GM12865 (cell line): ENCODE measurements around the gene ACLY.

ENCODE experiments used
- DNase-seq: peaks from one replicate; pipeline ENCODE4 v3.0.0; 2010; ENCODE audit warnings: low read depth
- H3K4me3 ChIP-seq: 2 replicates; pipeline ENCODE4 v1.5.1; 2011; ENCODE audit warnings: mild to moderate bottlenecking, low read depth, low read length, control low read depth
- TF ChIP-seq, protein P1 (sequence below): IDR thresholded peaks from 2 replicates; pipeline ENCODE4 v1.5.1; 2011; ENCODE audit warnings: low read length, control low read depth, low read depth, inconsistent platforms; ENCODE audit not compliant: insufficient read depth; ENCODE audit errors: missing control alignments

ACLY gene

DNA sequence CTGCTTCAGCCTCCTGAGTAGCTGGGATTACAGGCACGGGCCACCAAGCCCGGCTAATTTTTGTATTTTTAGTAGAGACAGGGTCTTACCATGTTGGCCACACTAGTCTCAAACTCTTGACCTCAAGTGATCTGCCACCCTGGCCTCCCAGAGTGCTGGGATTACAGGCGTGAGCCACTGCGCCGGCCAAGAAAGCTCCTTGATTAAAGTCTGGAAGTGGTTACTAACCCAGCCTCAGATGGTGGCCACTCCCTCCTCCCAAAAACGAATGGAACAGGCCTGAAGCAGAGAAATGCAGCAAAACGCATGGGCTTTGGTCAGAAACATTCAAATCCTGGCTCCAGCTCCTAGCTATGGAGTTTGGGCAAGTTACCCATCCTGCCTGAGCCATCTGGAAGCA is 94.7 kb downstream of the ACLY start:
- DNase-seq, result no peak
- H3K4me3 ChIP-seq, result no peak overlapping the region
- TF ChIP-seq, protein P1, sequence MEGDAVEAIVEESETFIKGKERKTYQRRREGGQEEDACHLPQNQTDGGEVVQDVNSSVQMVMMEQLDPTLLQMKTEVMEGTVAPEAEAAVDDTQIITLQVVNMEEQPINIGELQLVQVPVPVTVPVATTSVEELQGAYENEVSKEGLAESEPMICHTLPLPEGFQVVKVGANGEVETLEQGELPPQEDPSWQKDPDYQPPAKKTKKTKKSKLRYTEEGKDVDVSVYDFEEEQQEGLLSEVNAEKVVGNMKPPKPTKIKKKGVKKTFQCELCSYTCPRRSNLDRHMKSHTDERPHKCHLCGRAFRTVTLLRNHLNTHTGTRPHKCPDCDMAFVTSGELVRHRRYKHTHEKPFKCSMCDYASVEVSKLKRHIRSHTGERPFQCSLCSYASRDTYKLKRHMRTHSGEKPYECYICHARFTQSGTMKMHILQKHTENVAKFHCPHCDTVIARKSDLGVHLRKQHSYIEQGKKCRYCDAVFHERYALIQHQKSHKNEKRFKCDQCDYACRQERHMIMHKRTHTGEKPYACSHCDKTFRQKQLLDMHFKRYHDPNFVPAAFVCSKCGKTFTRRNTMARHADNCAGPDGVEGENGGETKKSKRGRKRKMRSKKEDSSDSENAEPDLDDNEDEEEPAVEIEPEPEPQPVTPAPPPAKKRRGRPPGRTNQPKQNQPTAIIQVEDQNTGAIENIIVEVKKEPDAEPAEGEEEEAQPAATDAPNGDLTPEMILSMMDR, result no peak

DNA sequence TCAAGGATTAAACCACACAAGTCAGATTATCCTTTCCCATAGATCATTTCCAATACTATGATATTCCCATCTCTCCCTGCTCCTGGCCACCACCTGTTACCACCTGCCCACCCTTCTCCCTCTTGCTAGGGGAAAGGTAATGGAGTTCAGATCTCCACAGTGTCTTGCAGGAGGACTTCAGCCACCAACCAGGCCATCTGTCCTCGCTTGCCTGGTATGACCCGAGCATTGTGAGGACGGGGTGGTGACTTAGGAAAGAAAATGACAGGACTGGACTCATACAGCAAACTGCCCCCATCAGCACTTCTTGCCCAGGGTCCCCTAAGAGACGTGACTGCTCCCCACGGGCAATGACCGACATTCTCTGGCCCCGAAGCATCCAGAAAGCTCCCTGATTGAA is 95.2 kb downstream of the ACLY start:
- DNase-seq, result no peak
- TF ChIP-seq, protein P1, result no peak
- no peak overlapping the region for H3K4me3 ChIP-seq

DNA sequence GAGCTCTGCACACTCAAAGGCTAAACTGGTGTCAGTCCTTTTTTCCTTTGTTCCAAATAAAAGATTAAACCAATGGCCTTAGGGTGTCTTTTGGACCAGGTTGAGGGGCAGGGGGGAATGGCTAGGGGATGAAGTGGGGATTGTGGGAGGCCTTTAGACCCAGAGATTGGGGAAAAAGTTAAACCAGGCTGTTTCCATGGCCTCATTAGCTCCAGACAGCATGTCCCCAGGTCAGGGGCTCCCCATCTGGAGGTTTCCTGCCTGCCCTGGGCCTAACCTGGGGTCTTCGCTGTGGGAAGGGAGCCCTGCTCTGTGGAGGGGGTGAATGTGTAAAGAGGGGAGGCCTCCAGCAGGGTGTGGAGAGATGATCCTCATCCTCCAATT is 95.6 kb downstream of the ACLY start:
- no peak for DNase-seq
- TF ChIP-seq, protein P1, result no peak
- H3K4me3 ChIP-seq, result no peak overlapping the region

DNA sequence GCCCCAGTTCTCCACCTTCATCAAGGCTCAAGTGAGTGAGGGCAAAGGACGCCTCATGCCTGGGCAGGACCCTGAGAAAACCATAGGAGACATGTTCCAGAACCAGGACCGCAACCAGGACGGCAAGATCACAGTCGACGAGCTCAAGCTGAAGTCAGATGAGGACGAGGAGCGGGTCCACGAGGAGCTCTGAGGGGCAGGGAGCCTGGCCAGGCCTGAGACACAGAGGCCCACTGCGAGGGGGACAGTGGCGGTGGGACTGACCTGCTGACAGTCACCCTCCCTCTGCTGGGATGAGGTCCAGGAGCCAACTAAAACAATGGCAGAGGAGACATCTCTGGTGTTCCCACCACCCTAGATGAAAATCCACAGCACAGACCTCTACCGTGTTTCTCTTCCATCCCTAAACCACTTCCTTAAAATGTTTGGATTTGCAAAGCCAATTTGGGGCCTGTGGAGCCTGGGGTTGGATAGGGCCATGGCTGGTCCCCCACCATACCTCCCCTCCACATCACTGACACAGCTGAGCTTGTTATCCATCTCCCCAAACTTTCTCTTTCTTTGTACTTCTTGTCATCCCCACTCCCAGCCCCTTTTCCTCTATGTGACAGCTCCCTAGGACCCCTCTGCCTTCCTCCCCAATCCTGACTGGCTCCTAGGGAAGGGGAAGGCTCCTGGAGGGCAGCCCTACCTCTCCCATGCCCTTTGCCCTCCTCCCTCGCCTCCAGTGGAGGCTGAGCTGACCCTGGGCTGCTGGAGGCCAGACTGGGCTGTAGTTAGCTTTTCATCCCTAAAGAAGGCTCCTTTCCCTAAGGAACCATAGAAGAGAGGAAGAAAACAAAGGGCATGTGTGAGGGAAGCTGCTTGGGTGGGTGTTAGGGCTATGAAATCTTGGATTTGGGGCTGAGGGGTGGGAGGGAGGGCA is 96.3 kb downstream of the ACLY start:
- TF ChIP-seq, protein P1, result no peak
- DNase-seq, result no peak
- H3K4me3 ChIP-seq, result no peak overlapping the region

DNA sequence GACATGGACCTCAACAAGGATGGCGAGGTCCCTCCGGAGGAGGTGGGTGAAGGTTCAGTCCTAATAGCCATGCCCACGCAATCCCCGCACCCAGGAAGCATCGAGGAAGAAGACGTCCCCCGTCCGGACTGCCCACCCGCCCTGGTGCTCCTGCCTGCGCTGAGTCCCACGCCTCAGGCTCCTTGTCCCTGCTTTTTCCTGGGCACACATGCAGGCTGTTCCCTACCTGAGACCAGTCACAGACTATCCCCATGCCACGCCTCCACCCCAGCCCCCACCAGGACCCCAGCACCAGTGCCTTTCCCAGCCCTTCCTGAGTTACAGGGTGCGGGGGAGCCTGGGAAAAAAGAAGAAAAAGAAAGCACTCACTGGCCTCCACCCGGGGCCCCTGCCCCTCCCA is 97.0 kb downstream of the ACLY start:
- DNase-seq, result no peak
- TF ChIP-seq, protein P1, result no peak
- H3K4me3 ChIP-seq, result no peak overlapping the region

DNA sequence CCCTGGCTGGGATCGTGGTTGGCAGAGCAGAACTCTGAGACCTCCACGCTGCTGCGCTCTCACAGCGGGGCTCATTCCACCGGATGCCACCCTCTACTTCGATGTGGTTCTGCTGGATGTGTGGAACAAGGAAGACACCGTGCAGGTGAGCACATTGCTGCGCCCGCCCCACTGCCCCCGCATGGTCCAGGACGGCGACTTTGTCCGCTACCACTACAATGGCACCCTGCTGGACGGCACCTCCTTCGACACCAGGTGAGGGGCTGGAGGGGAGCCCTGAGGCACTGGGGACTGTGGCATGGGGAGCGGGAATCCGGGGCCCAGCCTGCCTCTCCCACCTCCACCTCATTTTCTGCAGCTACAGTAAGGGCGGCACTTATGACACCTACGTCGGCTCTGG is 100.7 kb downstream of the ACLY start:
- TF ChIP-seq, protein P1, result no peak
- DNase-seq, result no peak
- H3K4me3 ChIP-seq, result no peak overlapping the region
